Measurements from ENCODE around the gene SND1.

SND1 gene

DNA sequence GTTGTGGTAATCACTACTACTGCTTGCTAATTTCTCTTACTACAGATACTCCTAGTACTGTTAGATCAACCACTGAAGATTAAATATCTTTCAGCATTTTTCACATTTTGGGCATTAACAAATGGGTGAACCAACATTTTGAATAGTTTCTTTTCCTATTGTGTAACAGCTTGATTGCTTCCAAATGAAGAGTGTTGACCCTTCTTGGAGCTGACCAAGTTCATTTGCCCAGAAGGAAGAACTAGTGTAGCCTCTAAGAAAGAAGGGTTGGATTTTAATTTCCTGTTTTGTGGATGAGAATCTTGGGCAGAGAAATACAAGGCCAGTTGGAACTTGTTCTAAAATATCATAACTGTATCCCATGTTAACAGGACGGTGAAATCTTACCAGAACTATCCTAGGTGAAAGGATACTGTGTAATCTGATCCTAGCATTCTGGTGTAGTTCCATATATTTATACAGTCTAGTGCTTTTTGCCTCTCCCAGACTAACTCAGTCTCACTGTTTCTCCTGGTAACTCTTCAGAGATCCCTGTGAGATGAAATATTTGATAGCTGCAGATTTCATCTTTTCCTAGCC, 37.3 kb downstream of the SND1 start:
- no peak for DNase-seq

DNA sequence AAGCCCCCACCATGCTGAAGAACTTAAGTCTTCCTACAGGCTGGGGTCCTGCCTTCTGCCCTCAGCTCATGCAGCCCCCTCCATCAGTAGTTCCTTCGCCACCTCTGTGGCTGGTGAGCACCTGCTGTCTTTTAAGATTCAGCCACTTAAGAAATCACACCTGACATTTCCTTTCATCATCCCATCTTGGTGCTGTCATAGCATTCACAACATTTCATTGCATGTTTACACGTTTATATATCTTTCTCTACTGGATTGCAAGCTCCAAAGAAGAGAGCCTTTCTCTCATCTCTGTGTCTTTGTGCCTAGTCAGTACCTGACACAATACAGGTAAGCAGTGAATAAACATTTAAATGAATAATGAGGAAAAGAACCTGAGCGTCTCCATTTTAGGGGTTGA, 38.3 kb downstream of the SND1 start:
- DNase-seq, result no peak

GRCh38 chr7:127690806-127691205, 38.8 kb downstream of the SND1 start:
- no peak for DNase-seq

DNA sequence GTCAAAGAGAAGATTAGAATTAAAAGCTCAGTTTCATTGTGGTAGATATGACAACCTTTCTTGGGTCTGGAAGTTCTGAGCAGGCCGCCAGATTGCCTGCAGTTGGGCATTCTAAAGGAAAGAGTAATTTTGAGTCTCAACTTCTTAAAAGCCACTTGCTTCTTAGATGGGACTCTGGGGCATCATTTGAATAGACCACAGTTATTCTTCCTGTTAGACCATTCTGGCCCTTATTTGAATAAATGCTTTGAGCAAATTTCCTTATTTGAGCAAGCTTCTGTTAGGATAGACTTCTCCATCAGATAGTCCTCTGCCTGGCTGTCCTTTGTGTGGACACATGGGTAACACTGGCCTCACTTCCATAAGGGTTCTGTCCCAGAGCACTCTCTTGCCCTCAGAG, 40.2 kb downstream of the SND1 start:
- DNase-seq, result no peak

GRCh38 chr7:127699853-127700252, 47.9 kb downstream of the SND1 start:
- no peak for DNase-seq

- DNase-seq, result no peak
These were observed 50.2 kb downstream of the SND1 start for GRCh38 chr7:127702052-127702652.

DNA sequence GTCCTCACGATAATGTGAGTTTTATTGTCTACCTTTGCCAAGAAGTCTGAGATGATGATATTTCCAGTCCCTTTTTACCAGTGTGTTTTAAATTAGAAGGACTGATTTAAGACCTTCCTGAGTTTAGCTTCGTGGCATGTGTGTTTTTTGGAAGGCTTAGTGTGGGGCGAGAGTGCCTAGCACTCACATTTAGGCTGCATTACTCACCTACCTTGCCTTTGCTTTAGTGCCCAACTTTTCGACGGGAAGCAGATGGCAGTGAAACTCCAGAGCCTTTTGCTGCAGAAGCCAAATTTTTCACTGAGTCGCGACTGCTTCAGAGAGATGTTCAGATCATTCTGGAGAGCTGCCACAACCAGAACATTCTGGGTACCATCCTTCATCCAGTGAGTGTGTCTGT, 50.9 kb downstream of the SND1 start:
- DNase-seq, result peak; percentile 28

- DNase-seq, result peak; percentile 67
These were observed 52.2 kb downstream of the SND1 start for GRCh38 chr7:127704211-127704610.

GRCh38 chr7:127705461-127705959, 53.5 kb downstream of the SND1 start:
- DNase-seq, result no peak

GRCh38 chr7:127706766-127707165, 54.8 kb downstream of the SND1 start:
- DNase-seq, result no peak

DNA sequence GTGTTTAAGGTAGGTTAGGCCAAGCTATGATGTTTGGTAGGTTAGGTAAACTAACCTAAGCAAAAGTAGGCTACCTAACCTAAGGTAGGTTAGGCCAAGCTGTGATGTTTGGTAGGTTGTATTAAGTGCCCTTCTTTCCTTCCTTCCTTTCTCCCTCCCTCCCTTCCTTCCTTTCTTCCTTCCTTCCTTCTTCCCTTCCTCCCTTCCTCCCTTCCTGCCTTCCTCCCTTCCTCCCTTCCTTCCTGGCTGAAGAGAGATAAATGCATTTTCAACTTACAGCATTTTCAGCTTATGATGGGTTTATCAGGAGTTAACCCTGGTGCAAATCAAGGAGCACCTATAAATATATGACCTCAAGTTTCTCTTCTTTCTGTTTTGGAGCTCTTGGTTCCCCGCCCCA, 56.2 kb downstream of the SND1 start:
- DNase-seq, result no peak

DNA sequence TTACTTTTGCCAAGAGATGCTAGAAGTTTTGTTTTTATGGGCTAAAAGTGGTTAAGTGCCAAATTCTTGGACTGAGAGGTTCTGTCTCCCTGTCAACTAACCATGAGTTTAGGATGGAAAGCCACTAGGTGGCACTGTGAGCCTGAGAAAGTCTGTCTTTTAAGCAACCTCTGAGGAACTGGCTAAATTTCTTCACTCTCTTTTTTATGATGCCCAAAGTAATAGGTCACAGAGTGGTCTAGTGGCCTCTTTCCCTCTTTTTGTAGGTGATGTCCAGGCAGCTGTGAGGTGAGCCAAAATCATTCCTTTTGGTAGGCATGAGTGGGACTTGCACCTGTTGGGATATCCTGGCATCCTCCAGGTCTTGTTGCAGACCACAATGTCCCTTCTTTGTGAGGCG, 56.8 kb downstream of the SND1 start:
- peak; percentile 85 for DNase-seq

- DNase-seq, result no peak
These were observed 58.6 kb downstream of the SND1 start for GRCh38 chr7:127710635-127711034.

DNA sequence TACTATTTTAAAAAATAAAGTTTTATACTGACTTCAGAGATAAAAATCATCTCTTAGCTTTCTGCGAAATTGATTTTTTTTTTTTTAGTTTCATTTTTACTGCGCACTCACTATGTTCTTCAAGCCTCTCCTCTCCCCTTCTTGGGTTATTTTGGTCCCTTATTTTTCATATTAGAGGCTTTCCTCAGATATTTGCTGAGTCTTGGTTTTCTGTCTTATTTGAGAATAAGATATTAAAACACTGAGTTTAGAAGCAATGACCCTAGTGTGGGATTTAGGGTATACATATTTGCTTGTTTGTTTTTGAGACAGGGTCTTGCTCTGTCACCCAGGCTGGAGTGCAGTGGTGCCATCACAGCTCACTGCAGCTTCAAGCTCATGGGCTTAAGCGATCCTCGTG, 59.9 kb downstream of the SND1 start:
- no peak for DNase-seq

GRCh38 chr7:127713006-127713405, 61.0 kb downstream of the SND1 start:
- no peak for DNase-seq

DNA sequence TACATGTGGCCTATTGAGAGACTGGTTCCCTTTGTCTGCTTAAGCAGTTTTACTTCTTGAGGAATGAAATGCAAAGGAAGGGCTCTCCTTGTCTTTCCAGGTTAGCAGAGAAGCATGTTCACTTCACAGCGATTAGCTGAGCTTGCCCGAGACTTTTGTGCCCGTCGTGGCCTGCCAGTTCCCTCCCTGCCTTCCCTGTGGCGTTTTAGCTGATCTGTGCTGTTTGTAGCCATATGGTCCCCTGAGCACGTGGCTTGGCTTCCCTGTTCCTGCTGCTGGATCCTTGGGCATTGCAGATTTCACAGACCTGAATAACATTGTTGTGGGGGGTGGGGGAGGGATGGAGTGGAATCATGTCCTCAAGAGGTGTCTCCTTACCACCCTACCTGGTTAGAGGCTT, 61.8 kb downstream of the SND1 start:
- DNase-seq, result peak; percentile 95

DNA sequence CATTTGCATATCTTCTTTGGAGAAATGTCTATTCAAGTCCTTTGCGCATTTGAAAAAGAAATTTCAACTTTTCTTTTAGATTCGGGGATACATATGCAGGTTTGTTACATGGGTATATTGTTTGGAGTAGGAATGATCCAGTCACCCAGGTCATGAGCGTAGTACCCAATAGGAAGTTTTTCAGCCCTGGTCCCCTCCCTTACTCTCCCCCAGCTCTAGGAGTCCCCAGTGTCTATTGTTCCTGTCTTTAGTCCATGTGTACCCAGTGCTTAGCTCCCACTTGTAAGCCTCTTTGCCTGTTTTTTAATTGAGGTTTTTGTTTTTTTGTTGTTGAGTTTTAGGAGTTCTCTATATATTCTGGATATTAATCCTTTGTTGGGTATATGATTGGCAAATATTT, 63.3 kb downstream of the SND1 start:
- DNase-seq, result no peak

DNA sequence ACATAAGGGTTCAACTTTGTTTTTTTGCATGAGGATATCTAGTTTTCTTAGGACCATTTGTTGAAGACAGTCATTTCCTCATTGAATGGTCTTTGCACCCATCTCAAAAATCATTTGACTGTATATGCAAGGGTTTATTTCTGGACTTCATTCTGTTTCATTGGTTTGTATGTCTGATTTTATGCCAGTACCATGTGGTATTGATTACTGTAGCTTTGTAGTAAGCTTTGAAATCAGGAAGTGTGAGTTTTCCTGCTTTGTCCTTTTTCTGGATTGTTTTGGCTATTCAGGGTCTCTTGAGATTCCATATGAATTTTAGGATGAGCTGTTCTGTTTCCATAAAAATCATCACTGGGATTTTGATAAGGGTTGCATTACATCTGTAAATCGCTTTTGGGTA, 63.9 kb downstream of the SND1 start:
- DNase-seq, result no peak

GRCh38 chr7:127717502-127718339, 65.7 kb downstream of the SND1 start:
- DNase-seq, result no peak

GRCh38 chr7:127718340-127718679, 66.3 kb downstream of the SND1 start:
- DNase-seq, result no peak

- DNase-seq, result no peak
These were observed 74.5 kb downstream of the SND1 start for GRCh38 chr7:127726476-127726875.

DNA sequence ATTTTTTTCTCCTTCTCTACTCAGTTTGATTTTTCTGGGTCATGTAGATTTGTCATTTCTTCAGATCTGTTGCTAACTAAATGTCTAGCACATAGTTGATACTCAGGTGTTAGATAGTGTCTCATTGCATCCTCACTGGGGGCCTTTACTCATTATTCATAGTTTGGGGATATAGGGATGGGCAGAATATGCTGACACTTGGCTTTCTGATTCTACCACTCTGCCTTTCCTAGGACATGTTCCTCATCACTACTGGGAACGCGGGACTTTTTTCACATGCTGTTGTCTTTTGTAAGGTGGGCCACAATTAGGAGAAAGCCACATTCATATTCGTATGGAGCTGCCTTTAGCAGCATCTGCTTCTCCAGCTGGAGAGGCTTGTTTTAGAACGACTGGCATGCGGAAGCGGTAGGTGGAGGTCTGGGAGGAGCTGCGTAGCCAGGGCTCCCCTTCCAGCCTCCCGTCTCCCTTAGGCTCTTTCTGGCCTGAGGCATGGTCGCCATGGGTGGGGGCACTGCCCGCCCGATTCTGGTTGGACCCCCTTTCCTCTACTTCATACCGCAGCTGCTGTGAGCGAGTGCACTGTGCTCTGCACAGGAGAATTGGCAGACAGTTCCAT, 78.8 kb downstream of the SND1 start:
- peak; percentile 87 for DNase-seq

DNA sequence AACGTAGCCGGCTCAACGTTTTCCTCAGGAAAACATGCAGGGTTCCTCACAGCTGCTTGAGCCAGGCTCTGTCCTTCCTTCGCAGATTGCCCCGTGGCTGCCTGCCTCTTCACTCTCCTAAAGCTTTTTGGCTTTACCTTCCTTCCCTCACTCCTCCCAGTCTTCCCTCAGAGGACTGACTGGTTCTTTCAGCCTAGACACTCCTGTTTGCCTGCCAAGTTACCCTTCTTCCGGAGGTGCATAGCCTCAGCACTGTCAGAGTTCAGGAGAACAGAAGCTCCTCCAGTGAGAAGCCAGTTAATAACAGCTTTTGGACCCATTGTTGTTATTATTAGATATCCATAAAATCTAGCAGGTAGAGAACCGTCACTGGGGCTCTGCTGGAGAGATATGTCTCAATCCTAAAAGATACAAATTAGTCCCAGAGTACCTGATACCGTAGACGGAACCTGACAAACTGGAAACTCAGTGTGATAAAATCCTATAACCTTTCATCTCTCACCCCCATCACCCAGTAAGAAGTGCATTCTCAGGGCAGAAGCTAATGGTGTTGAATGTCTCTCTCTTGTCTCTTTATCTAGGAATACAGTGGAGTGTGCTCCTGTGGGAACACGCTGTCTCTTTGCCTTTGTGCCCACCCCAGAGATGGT, 79.6 kb downstream of the SND1 start:
- no peak for DNase-seq
